CD14-positive monocyte (primary cell): ENCODE measurements around the gene TTC7B. TPM values are rescaled to one million over a fixed set of nuclear protein-coding genes. Genes with fewer than 3 reads are reported as not detected.

ENCODE experiments used
- DNase-seq, 3 donors: peaks; one replicate each; pipeline ENCODE4 v3.0.0-alpha.2; 2011 to 2022
- H2AFZ ChIP-seq: 2 replicates; pipeline ENCODE4 v1.6.0; 2012; ENCODE audit warnings: mild to moderate bottlenecking, low read depth, low read length, inconsistent platforms; ENCODE audit not compliant: insufficient read depth, poor library complexity, severe bottlenecking
- H3K27ac ChIP-seq, 2 donors: 1 replicate in 1 of 2; 2 replicates in 1 of 2; pipeline ENCODE4 v1.5.1; 2012 to 2013; ENCODE audit warnings: low read length in 2 of 2, control low read depth in 1 of 2, inconsistent platforms in 1 of 2, low read depth in 1 of 2, mild to moderate bottlenecking in 1 of 2
- H3K27me3 ChIP-seq, 2 donors: one replicate each; pipeline versions ENCODE4 v1.6.0 to v1.6.1; 2011 to 2013; ENCODE audit warnings: low read length in 2 of 2; ENCODE audit not compliant: control insufficient read depth in 2 of 2, insufficient read depth in 2 of 2
- H3K36me3 ChIP-seq, 2 donors: replicated peaks in 1 of 2; 1 replicate in 1 of 2; 2 replicates in 1 of 2; pipeline versions ENCODE4 v1.5.1 to v1.6.1; 2012 to 2013; ENCODE audit warnings: low read length in 2 of 2, control low read depth in 1 of 2, inconsistent platforms in 1 of 2, mild to moderate bottlenecking in 1 of 2; ENCODE audit not compliant: insufficient read depth in 2 of 2, control insufficient read depth in 1 of 2
- H3K4me1 ChIP-seq, 2 donors: 1 replicate in 1 of 2; 2 replicates in 1 of 2; pipeline versions ENCODE4 v1.5.1 to v1.6.1; 2012 to 2013; ENCODE audit warnings: low read length in 2 of 2, control low read depth in 1 of 2, inconsistent platforms in 1 of 2, mild to moderate bottlenecking in 1 of 2, moderate library complexity in 1 of 2; ENCODE audit not compliant: insufficient read depth in 2 of 2, control insufficient read depth in 1 of 2
- H3K4me2 ChIP-seq: replicated peaks from 2 replicates; pipeline ENCODE3; 2012; ENCODE audit warnings: low read length, moderate library complexity, mild to moderate bottlenecking; ENCODE audit not compliant: poor library complexity, severe bottlenecking; ENCODE audit errors: extremely low read depth
- H3K4me3 ChIP-seq, 3 experiments: fragments of 200-600 bp in 1 of 3; sonication (generic) in 1 of 3; replicated peaks in 1 of 3; 1 replicate in 2 of 3; 2 replicates in 1 of 3; pipeline ENCODE4 v1.5.1; 2011 to 2013; ENCODE audit warnings: low read length in 3 of 3, mild to moderate bottlenecking in 3 of 3, control low read depth in 2 of 3, low read depth in 2 of 3, inconsistent platforms in 1 of 3, moderate library complexity in 1 of 3
- H3K79me2 ChIP-seq: 2 replicates; pipeline ENCODE4 v1.6.0; 2012; ENCODE audit warnings: mild to moderate bottlenecking, control low read depth, inconsistent platforms, low read length, moderate library complexity; ENCODE audit not compliant: insufficient read depth
- H3K9ac ChIP-seq: 2 replicates; pipeline ENCODE4 v1.6.0; 2017; ENCODE audit warnings: low read length, mild to moderate bottlenecking; ENCODE audit not compliant: insufficient read depth, poor library complexity, severe bottlenecking
- H3K9me3 ChIP-seq, 2 donors: replicated peaks in 1 of 2; 1 replicate in 1 of 2; 2 replicates in 1 of 2; pipeline versions ENCODE4 v1.5.1 to v1.6.1; 2012 to 2013; ENCODE audit warnings: low read length in 2 of 2, control low read depth in 1 of 2; ENCODE audit not compliant: control insufficient read depth in 1 of 2, insufficient read depth in 1 of 2
- H4K20me1 ChIP-seq: 2 replicates; pipeline ENCODE4 v1.6.0; 2012; ENCODE audit warnings: mild to moderate bottlenecking, low read length, control low read depth, moderate library complexity; ENCODE audit not compliant: insufficient read depth
- H3K27ac Mint-ChIP-seq, 7 donors: one replicate each; pipeline ENCODE4 v1.8.0; 2020; ENCODE audit warnings: mild to moderate bottlenecking in 7 of 7, mixed read lengths in 7 of 7, moderate library complexity in 6 of 7, inconsistent platforms in 2 of 7
- H3K27me3 Mint-ChIP-seq, 3 donors: one replicate each; pipeline ENCODE4 v1.8.0; 2021 to 2022; ENCODE audit warnings: low read depth in 3 of 3, mild to moderate bottlenecking in 3 of 3, mixed read lengths in 3 of 3, moderate library complexity in 3 of 3, inconsistent platforms in 1 of 3
- H3K36me3 Mint-ChIP-seq, 2 donors: one replicate each; pipeline ENCODE4 v1.8.0; 2020; ENCODE audit warnings: mixed read lengths in 2 of 2, inconsistent platforms in 1 of 2, mild to moderate bottlenecking in 1 of 2
- H3K4me1 Mint-ChIP-seq: one replicate; pipeline ENCODE4 v1.8.0; 2020; ENCODE audit warnings: mild to moderate bottlenecking, mixed read lengths
- H3K4me3 Mint-ChIP-seq, 2 donors: one replicate each; pipeline ENCODE4 v1.8.0; 2020; ENCODE audit warnings: mild to moderate bottlenecking in 2 of 2, mixed read lengths in 2 of 2, moderate library complexity in 1 of 2
- H3K9me3 Mint-ChIP-seq, 7 donors: one replicate each; pipeline ENCODE4 v1.8.0; 2020 to 2022; ENCODE audit warnings: mixed read lengths in 7 of 7, mild to moderate bottlenecking in 6 of 7, moderate library complexity in 6 of 7, inconsistent platforms in 2 of 7
- WGBS: methylation state at CpG from one replicate; pipeline ENCODE4 v1.1.5; 2013; ENCODE audit warnings: missing lambda C conversion rate; ENCODE audit not compliant: insufficient coverage; 5-methylcytosine and 5-hydroxymethylcytosine counted together
- intact Hi-C, 2 donors: fragments of 100-400 bp; cut with micrococcal nuclease; formaldehyde crosslinking; loops; one replicate each; pipeline versions ENCODE4 v1.15.0 to v1.15.1; 2023
- polyA plus RNA-seq, 3 donors: library from polyadenylated mRNA; depleted of rRNA in 1 of 3; unstranded in 2 of 3; stranded (reverse) in 1 of 3; fragments of 300-500 nt in 2 of 3; fragments of >200 nt in 1 of 3; fragmentation: Illumina TruSeq in 2 of 3; gene quantifications; 1 replicate in 2 of 3; 2 replicates in 1 of 3; pipeline ENCODE4 v1.2.3, GENCODE V29; 2012 to 2021
- TF ChIP-seq, protein P1 (sequence below): fragments of 200-600 bp; IDR thresholded peaks from one replicate; pipeline ENCODE4 v1.8.0; 2022; ENCODE audit warnings: antibody characterized with exemption, mild to moderate bottlenecking

The TTC7B gene
- polyA plus RNA-seq, 3 donors = 0.87 to 2.6 (median 1.2) TPM

GRCh38 chr14:90509403-90509802, 306.8 kb downstream of the TTC7B start:
- H2AFZ ChIP-seq = no peak overlapping the region
- no peaks in the 10 kb centered on the region for H4K20me1 ChIP-seq
- H3K4me2 ChIP-seq = no peak overlapping the region
- no peak overlapping the region for H3K27ac Mint-ChIP-seq
- no peaks in the 10 kb centered on the region for H3K4me1 ChIP-seq
- H3K27me3 ChIP-seq = peaks cover 0 to 10% of the 10 kb centered on the region in 2 donors
- peak overlapping the region in 1 of 2 donors; percentile 33 for H3K4me3 Mint-ChIP-seq
- H3K9me3 ChIP-seq = no peaks in the 10 kb centered on the region
- intact Hi-C loops = no loop called here
- H3K4me1 Mint-ChIP-seq = peaks cover 8% of the 10 kb centered on the region
- H3K9me3 Mint-ChIP-seq = peaks cover 0 to 2% (median 0%) of the 10 kb centered on the region in 7 donors
- H3K9ac ChIP-seq = no peak overlapping the region
- H3K27me3 Mint-ChIP-seq = peaks cover 21 to 28% (median 24%) of the 10 kb centered on the region in 3 donors
- H3K27ac ChIP-seq = no peak overlapping the region
- no peak for DNase-seq
- H3K79me2 ChIP-seq = no peaks in the 10 kb centered on the region
- 34% methylated on average over 3 of the region's 5 CpGs for WGBS
- no peak overlapping the region for H3K4me3 ChIP-seq
- TF ChIP-seq, protein P1, sequence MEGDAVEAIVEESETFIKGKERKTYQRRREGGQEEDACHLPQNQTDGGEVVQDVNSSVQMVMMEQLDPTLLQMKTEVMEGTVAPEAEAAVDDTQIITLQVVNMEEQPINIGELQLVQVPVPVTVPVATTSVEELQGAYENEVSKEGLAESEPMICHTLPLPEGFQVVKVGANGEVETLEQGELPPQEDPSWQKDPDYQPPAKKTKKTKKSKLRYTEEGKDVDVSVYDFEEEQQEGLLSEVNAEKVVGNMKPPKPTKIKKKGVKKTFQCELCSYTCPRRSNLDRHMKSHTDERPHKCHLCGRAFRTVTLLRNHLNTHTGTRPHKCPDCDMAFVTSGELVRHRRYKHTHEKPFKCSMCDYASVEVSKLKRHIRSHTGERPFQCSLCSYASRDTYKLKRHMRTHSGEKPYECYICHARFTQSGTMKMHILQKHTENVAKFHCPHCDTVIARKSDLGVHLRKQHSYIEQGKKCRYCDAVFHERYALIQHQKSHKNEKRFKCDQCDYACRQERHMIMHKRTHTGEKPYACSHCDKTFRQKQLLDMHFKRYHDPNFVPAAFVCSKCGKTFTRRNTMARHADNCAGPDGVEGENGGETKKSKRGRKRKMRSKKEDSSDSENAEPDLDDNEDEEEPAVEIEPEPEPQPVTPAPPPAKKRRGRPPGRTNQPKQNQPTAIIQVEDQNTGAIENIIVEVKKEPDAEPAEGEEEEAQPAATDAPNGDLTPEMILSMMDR = no peak
- no peaks in the 10 kb centered on the region for H3K36me3 ChIP-seq
- no peaks in the 10 kb centered on the region for H3K36me3 Mint-ChIP-seq

DNA sequence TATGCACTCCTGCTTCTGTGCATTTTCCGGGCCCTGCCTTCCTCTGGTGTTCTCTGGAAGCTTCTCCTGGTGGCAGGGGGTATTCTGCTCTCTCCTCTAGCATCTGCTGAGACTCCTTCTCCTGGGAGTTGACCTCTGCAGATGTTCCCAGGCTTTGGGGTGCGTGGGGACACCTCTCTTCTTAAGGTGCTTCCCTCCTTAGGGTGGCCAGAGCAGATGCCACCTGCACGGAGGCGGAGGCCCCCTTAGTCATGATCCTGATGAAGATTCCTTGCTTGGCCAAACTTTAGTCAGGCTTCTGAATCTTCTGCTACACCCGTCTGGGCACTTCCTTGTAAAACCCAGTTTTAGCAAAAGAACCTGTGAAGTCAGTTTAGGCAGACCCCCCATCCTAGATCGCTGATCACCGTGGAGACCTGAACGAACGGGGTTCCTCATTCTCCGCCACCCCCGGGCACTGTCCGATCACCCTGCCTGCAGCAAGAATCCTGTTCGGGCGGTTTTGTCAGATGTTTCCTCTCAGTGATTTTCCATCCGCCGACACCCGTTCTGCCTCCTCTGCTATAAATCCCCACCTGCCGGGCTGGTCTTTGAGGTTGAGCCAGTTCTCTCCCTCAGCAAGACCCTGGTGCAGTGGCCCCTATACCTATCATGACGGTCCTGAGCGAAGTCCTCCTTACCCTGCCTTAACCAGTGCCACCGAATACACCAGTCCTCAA, 307.5 kb downstream of the TTC7B start:
- no peak for DNase-seq
- no peak overlapping the region for H2AFZ ChIP-seq
- Mint-ChIP-seq H3K27me3 (peaks cover 21 to 28% (median 24%) of the 10 kb centered on the region in 3 donors), H3K27ac (no peak overlapping the region), H3K9me3 (peaks cover 0 to 2% (median 0%) of the 10 kb centered on the region in 7 donors), H3K36me3 (no peaks in the 10 kb centered on the region), H3K4me1 (peaks cover 8% of the 10 kb centered on the region), H3K4me3 (no peak overlapping the region)
- H3K4me3 ChIP-seq = no peak overlapping the region
- TF ChIP-seq, protein P1 = no peak
- no peaks in the 10 kb centered on the region for H4K20me1 ChIP-seq
- H3K9me3 ChIP-seq = no peaks in the 10 kb centered on the region
- H3K36me3 ChIP-seq = no peaks in the 10 kb centered on the region
- H3K4me2 ChIP-seq = no peak overlapping the region
- H3K79me2 ChIP-seq = no peaks in the 10 kb centered on the region
- no peak overlapping the region for H3K27ac ChIP-seq
- peaks cover 0 to 10% of the 10 kb centered on the region in 2 donors for H3K27me3 ChIP-seq
- intact Hi-C loops = no loop called here
- 11% methylated on average over 20 of the region's 21 CpGs for WGBS
- no peak overlapping the region for H3K9ac ChIP-seq
- no peaks in the 10 kb centered on the region for H3K4me1 ChIP-seq
